Cortex of kidney (tissue), 1 donor: ENCODE measurements around the gene RUNX2.
"Not testable (repeated sequence)": the region's sequence is repeated elsewhere in the genome, so short reads cannot be mapped to it uniquely, and the experiment has no call there.

Experiments
- DNase-seq: peaks from one replicate; lab custom pipeline; 2025; lab: John Stamatoyannopoulos, UW

RUNX2 gene

DNA sequence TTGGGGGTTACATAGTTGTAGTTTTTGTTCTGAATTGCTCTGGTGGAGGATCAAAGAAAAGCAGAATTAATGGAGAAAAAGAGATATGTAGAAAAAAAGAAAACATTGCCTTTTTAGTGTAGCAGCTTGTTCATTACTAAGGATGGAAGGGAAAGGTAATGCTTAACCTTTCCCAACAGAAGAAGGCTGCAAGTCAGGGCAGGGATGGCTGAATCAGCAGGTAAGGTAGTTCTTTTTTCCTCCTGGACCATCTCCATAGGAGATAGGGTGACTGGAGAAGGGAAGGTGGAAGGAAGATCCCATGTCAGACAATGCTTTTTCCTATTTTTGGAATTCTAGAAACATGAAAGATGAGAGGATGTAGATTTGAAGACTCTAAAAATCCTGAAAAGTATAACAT, 129.0 kb downstream of the RUNX2 start:
- no peak for DNase-seq

DNA sequence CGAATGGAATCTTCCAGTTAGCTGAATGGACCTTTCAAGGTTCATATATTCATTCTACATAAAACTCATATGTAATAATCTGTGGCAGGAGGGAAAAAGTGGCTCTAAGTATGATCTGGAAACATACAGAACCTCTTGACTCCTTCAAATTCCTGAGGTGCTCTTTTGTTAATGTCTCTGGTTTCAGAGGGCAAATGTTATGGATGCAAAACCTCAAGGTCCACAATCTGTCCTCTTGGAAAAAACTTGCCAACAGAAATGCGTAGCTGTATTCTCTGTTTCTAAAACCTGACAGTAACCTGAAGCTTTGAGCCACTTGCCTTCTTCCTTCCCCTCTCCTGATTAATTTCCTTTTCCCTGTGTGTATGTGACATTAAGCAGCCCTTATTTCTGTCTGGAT, 130.5 kb downstream of the RUNX2 start:
- DNase-seq, result no peak

DNA sequence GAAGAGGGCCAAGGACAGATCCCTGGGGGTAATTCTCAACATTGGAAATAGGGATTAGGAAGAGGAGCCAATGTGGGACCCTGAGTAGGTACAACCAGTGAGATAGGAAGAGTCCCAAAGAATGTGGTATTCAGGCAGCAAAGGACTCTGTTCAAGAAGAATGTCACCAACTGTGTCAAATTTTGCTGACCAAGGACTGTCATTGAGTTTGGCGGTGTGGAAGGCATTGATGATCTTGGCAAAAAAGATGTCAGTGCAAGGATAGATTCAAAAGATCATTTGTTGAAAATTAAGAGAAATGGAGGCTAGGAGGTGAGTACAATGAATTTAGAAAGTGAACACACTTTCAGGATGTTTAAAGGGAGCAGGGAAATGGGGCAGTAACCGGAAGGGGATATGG, 132.0 kb downstream of the RUNX2 start:
- DNase-seq, result no peak

DNA sequence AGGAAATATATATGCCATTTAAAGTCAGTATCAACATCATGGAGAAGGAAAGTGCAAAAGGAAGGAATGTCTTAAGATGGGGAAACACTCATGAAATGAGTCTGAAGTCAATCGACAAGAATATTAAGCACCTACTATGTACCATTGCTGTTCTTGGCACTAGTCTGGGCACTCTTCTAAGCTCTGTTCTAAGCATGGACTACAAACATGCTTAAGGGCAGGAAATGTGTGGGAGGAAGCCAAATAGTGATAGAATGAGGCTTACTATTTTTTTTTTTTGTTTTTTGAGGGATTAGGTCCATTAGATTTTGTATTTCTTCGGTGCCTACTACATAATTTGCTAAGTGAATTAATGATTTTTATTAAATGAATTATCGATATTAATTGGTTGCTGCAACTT, 133.4 kb downstream of the RUNX2 start:
- DNase-seq, result no peak

- DNase-seq, result no peak
Observed at GRCh38 chr6:45462190-45463134, 134.3 kb downstream of the RUNX2 start.

- no peak for DNase-seq
Observed at GRCh38 chr6:45464685-45465084, 136.6 kb downstream of the RUNX2 start.

GRCh38 chr6:45466686-45467085, 138.6 kb downstream of the RUNX2 start:
- no peak for DNase-seq

DNA sequence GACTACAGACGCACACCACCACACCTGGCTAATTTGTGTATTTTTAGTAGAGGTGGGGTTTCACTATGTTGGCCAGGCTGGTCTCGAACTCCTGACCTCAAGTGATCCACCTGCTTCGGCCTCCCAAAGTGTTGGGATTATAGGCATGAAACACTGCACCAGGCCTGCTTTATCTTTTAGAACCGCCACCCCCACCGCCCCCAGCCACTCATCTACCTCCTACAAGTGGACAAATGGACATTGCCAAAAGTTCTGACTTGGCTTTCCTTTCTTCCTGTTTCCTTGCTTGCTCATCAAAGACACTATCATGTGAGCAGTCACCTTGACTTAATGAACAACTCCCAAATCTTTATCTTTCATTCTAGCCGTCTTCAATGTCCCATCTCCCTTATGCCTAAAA, 139.3 kb downstream of the RUNX2 start:
- DNase-seq, result not testable (repeated sequence)

DNA sequence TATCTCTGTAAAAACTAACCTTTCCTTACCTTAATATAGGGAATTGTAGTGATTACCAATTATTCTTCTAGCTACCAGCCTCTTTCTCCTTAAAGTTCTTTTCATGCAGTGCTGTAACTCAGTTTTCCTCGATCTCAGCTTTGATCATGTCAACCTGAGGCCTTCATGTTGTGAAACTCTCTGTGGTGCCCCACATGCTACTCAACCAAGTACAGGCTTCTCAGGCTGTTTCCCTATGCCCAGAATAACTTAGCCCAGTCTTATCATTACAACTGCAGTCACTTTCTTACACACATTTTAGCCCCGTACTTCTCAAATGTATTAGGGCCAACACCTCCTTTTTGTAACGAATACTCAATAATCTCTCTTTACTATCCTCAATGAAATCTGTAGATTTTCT, 139.7 kb downstream of the RUNX2 start:
- DNase-seq, result no peak

- DNase-seq, result no peak
Observed at GRCh38 chr6:45469663-45470062, 141.5 kb downstream of the RUNX2 start.

GRCh38 chr6:45470131-45470738, 142.1 kb downstream of the RUNX2 start:
- DNase-seq, result no peak

GRCh38 chr6:45472382-45472781, 144.3 kb downstream of the RUNX2 start:
- DNase-seq, result no peak

DNA sequence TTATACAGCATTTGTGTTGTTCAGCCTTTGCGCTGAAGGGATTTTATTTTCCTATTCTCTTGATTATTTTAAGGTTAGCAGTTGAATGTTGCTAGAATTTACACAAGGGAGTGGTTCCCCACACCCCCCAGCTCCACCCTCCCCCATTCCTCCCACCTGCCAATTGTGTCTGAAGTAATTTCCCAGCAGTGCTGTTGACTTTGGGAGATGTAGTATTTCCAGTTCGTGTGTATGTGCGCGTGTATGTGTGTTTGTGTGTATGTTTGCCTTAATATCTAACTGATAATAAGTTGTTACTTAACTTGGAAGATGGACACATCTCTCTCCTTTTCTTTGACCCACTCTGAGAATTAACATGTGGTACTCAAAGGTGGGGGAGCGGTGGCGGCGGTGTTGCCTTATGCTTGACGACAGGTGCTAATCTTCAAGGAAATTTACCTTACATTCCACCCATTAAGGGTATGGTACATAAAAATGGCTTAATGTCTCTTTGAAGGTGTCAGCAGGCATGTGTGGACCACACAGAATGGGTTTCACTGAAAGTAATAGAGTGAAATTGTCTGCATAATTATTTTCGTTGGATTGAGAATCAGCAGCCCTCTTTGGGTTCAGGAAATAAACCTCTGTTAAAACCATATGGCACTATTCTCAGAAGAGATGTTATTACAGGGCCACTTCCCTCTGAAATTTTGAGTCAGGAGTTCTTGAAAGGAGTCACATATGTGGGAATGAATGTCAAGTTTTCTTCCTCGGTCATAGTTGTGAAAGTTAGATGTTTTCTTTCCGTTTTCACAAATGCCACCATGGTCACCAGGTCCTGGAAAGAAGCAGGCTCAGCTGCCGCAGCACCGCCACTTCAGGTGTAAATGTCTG, 145.2 kb downstream of the RUNX2 start:
- DNase-seq, result no peak

DNA sequence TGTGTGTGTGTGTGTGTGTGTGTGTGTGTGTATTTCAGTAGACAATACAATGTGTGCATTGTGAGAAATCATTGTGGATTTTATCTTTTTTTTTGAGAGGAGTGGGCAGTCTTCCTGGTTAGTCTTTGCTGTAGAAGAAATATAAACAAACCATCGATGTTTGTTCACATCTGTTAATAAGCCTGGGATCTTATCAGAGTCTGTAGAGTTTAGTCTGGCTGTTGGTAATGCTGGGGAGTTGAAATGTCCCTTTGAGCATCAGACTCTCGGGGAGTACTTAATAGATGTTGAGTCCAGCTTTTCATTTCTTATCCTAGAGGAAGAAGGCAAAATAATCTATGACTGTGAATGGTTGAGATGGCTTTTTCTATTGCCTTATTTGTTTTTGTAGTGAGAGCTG, 146.2 kb downstream of the RUNX2 start:
- DNase-seq, result no peak

- DNase-seq, result no peak
Observed at GRCh38 chr6:45476341-45476740, 148.2 kb downstream of the RUNX2 start.

DNA sequence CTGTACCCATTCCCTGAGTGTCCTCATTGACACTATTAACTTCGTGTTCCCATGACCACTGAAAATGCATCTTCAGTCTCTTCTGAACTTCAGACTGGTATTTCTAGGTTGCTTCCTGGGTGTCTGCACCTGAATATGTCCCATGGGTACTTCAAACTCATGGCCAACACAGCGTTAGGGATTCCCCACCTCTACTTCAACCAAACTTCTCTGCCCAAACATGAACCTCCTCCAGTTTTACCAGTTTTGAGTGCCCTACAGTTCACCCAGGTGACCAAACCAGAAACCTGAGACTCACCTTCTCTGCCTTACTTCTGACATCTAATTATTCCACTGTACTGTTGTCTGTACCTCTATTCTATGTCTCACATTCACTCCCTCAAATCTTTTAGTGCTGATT, 149.1 kb downstream of the RUNX2 start:
- DNase-seq, result no peak

- DNase-seq, result no peak
Observed at GRCh38 chr6:45477790-45478189, 149.7 kb downstream of the RUNX2 start.

- no peak for DNase-seq
Observed at GRCh38 chr6:45478240-45478639, 150.1 kb downstream of the RUNX2 start.

GRCh38 chr6:45479834-45480751, 152.0 kb downstream of the RUNX2 start:
- DNase-seq, result no peak

DNA sequence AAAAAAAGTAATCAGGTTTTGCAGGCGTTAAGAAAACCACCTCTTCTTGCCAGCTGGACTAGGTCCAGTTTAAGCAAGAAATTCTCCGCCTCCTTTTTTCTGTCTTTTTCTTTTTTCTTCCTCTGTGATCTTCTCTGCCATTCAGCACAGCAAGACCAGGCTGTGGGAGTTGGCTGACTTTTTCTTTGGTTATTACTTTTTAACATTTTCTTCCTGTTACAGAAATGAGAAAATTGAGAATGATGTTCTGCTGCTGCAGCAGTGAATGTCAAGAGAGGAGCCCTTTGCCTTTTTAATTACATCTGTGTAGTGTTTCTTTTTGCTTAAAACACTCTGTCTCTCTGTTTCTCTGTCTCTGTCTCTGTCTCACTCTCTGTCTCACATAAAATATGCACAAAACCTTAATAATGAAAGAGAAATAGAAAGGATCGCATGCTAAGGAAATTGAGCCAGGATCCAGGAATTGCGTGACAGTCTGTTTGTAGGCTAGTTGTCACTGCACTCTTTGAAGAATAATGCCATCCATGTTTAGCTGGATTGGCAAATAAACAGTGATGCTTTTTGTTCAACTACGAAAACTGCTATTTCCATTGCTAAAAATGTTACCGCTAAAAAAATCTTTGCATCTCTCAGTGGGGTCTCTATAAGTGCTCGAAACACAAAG, 152.8 kb downstream of the RUNX2 start:
- no peak for DNase-seq

GRCh38 chr6:45483021-45483420, 154.9 kb downstream of the RUNX2 start:
- DNase-seq, result no peak
